Central memory CD4-positive, alpha-beta T cell (primary cell): ENCODE measurements around the gene TTC6.
"Not testable (repeated sequence)": the region's sequence is repeated elsewhere in the genome, so short reads cannot be mapped to it uniquely, and the experiment has no call there.

ENCODE experiments used
- DNase-seq: peaks from one replicate; pipeline ENCODE4 v3.0.0; 2022
- total RNA-seq, 3 experiments: gene quantifications; one replicate each; lab custom pipeline; 2026; lab: John Stamatoyannopoulos, UW

The TTC6 gene
- total RNA-seq = 0 to 0.04 (median 0) reads per million in 3 experiments

GRCh38 chr14:37594971-37595808 lies at the start of gene TTC6, which contains the start of gene FOXA1:
TSS of gene TTC6 (plus strand) at chr14:37595629. CDS start at chr14:37622065, 26,436 bp downstream.
TSS of gene FOXA1 (minus strand) at chr14:37595249. CDS start at chr14:37594972, 277 bp downstream.
- no peak for DNase-seq

- DNase-seq = no peak
Observed at GRCh38 chr14:37546621-37547447, 48.6 kb upstream of the TTC6 start.

GRCh38 chr14:37550511-37550910 lies 44.9 kb upstream of the TTC6 start:
- no peak for DNase-seq

- DNase-seq = no peak
Observed at GRCh38 chr14:37551119-37551518, 44.3 kb upstream of the TTC6 start.

GRCh38 chr14:37553935-37554550 lies 41.4 kb upstream of the TTC6 start:
- no peak for DNase-seq

GRCh38 chr14:37555596-37555995 lies 39.8 kb upstream of the TTC6 start:
- not testable (repeated sequence) for DNase-seq

GRCh38 chr14:37558740-37559139 lies 36.7 kb upstream of the TTC6 start:
- DNase-seq = no peak

GRCh38 chr14:37559386-37559785 lies 36.0 kb upstream of the TTC6 start:
- DNase-seq = no peak

- DNase-seq = no peak
Observed at GRCh38 chr14:37563189-37563588, 32.2 kb upstream of the TTC6 start.

- no peak for DNase-seq
Observed at GRCh38 chr14:37565550-37565949, 29.9 kb upstream of the TTC6 start.

- no peak for DNase-seq
Observed at GRCh38 chr14:37566811-37567371, 28.5 kb upstream of the TTC6 start.

GRCh38 chr14:37569729-37570128 lies 25.7 kb upstream of the TTC6 start:
- DNase-seq = no peak

- DNase-seq = no peak
Observed at GRCh38 chr14:37571391-37571790, 24.0 kb upstream of the TTC6 start.

GRCh38 chr14:37573356-37573755 lies 22.1 kb upstream of the TTC6 start:
- DNase-seq = no peak

GRCh38 chr14:37579274-37579673 lies 16.2 kb upstream of the TTC6 start:
- no peak for DNase-seq

GRCh38 chr14:37580146-37580545 lies 15.3 kb upstream of the TTC6 start:
- no peak for DNase-seq

GRCh38 chr14:37583358-37584210 lies 11.8 kb upstream of the TTC6 start:
- no peak for DNase-seq

GRCh38 chr14:37584211-37585100 lies 11.0 kb upstream of the TTC6 start:
- DNase-seq = no peak

- no peak for DNase-seq
Observed at GRCh38 chr14:37585101-37585511, 10.3 kb upstream of the TTC6 start.

GRCh38 chr14:37585971-37586796 lies 9.2 kb upstream of the TTC6 start:
- DNase-seq = no peak
